Right renal cortex interstitium (tissue), 3 donors: Measurements from ENCODE around the gene SLC9C2. TPM values are rescaled to one million over a fixed set of nuclear protein-coding genes. Genes with fewer than 3 reads are reported as not detected.
"Not testable (repeated sequence)": the region's sequence is repeated elsewhere in the genome, so short reads cannot be mapped to it uniquely, and the experiment has no call there.

Experiments
- DNase-seq, 3 donors: peaks; one replicate each; pipeline ENCODE4 v3.0.0-alpha.2; 2013; ENCODE audit warnings: low read depth in 3 of 3, low spot score in 2 of 3
- polyA plus RNA-seq, 3 donors: library from polyadenylated mRNA; unstranded; fragments of 120-200 nt; gene quantifications; one replicate each; pipeline ENCODE4 v1.2.1, GENCODE V29; 2013; ENCODE audit not compliant: insufficient read length in 3 of 3

Gene SLC9C2
- polyA plus RNA-seq, 3 donors: 0.06 to 0.31 (median 0.13) TPM

- DNase-seq: no peak
Observed at GRCh38 chr1:173580658-173581057, 22.2 kb downstream of the SLC9C2 start.

GRCh38 chr1:173580071-173580470 is 22.8 kb downstream of the SLC9C2 start:
- no peak for DNase-seq

GRCh38 chr1:173573596-173573995 is 29.3 kb downstream of the SLC9C2 start:
- no peak for DNase-seq

- DNase-seq: no peak
Observed at GRCh38 chr1:173572201-173572873, 30.5 kb downstream of the SLC9C2 start.

- no peak for DNase-seq
Observed at GRCh38 chr1:173570370-173571007, 32.4 kb downstream of the SLC9C2 start.

- no peak for DNase-seq
Observed at GRCh38 chr1:173568483-173568882, 34.4 kb downstream of the SLC9C2 start.

- DNase-seq: not testable (repeated sequence)
Observed at GRCh38 chr1:173563846-173564245, 39.0 kb downstream of the SLC9C2 start.

GRCh38 chr1:173562813-173563212 is 40.1 kb downstream of the SLC9C2 start:
- DNase-seq: no peak

GRCh38 chr1:173561263-173561662 is 41.6 kb downstream of the SLC9C2 start:
- DNase-seq: no peak

- DNase-seq: no peak
Observed at GRCh38 chr1:173560285-173560880, 42.5 kb downstream of the SLC9C2 start.

GRCh38 chr1:173555651-173556305 is 47.1 kb downstream of the SLC9C2 start:
- DNase-seq: no peak

GRCh38 chr1:173554541-173555250 is 48.2 kb downstream of the SLC9C2 start:
- DNase-seq: no peak

- no peak for DNase-seq
Observed at GRCh38 chr1:173554089-173554488, 48.8 kb downstream of the SLC9C2 start.

- DNase-seq: no peak
Observed at GRCh38 chr1:173553312-173553711, 49.6 kb downstream of the SLC9C2 start.

- DNase-seq: no peak
Observed at GRCh38 chr1:173551699-173552098, 51.2 kb downstream of the SLC9C2 start.

GRCh38 chr1:173549813-173550212 is 53.1 kb downstream of the SLC9C2 start:
- DNase-seq: no peak

GRCh38 chr1:173545688-173546087 is 57.2 kb downstream of the SLC9C2 start:
- no peak for DNase-seq

GRCh38 chr1:173536223-173536622 is 66.6 kb downstream of the SLC9C2 start:
- no peak for DNase-seq

GRCh38 chr1:173532237-173532636 is 70.6 kb downstream of the SLC9C2 start:
- DNase-seq: no peak

GRCh38 chr1:173530795-173531693 is 71.8 kb downstream of the SLC9C2 start:
- DNase-seq: no peak
